Endothelial cell of umbilical vein (primary cell): ENCODE measurements around the gene PRKCZ.

ENCODE experiments used
- EZH2 ChIP-seq: IDR thresholded peaks from 2 replicates; pipeline ENCODE4 v1.6.1; 2012; ENCODE audit warnings: borderline replicate concordance, low read depth, mild to moderate bottlenecking, moderate library complexity, low read length, inconsistent platforms; ENCODE audit not compliant: severe bottlenecking
- TF ChIP-seq, protein P1 (sequence below), 2 donors: IDR thresholded peaks; 1 replicate in 1 of 2; 2 replicates in 1 of 2; pipeline ENCODE4 v1.5.1; 2011; ENCODE audit warnings: low read length in 2 of 2, mild to moderate bottlenecking in 2 of 2, moderate library complexity in 2 of 2, control low read depth in 1 of 2, inconsistent platforms in 1 of 2, low read depth in 1 of 2; ENCODE audit not compliant: insufficient read depth in 1 of 2; ENCODE audit errors: extremely low read depth in 1 of 2

DNA sequence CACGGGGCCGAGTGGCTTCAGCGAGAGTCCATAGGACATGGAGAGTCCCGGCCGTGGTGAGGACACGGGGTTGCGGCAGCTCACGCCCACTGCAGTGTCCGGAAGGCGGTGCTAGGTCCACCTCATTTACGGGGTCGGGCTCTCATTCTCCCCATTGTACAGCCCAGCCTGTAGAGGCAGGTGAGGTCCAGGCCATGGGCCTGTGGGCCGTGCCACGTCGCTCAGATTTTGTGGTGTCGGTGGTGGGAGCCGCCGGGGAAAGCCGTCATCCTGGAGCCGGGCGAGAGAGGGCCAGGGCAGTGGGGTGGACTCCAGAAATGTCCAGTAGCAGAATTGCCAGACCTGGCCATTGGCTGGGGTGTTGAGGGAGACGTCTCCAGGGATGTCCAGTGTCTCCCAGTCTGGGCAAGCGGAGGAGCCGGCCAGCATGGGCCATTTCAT lies 59.4 kb downstream of the PRKCZ start:
- TF ChIP-seq, protein P1, sequence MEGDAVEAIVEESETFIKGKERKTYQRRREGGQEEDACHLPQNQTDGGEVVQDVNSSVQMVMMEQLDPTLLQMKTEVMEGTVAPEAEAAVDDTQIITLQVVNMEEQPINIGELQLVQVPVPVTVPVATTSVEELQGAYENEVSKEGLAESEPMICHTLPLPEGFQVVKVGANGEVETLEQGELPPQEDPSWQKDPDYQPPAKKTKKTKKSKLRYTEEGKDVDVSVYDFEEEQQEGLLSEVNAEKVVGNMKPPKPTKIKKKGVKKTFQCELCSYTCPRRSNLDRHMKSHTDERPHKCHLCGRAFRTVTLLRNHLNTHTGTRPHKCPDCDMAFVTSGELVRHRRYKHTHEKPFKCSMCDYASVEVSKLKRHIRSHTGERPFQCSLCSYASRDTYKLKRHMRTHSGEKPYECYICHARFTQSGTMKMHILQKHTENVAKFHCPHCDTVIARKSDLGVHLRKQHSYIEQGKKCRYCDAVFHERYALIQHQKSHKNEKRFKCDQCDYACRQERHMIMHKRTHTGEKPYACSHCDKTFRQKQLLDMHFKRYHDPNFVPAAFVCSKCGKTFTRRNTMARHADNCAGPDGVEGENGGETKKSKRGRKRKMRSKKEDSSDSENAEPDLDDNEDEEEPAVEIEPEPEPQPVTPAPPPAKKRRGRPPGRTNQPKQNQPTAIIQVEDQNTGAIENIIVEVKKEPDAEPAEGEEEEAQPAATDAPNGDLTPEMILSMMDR (IDR thresholded peaks at IDR 0.05; ENCODE audit: extremely low read depth in 1 of 2, insufficient read depth in 1 of 2, low read depth in 1 of 2, low read length in 2 of 2), result no peak
- TF ChIP-seq EZH2, result no peak
